Measurements from ENCODE around the gene TLDC2. TPM values are rescaled to one million over a fixed set of nuclear protein-coding genes. Genes with fewer than 3 reads are reported as not detected.
"Not testable (repeated sequence)": the region's sequence is repeated elsewhere in the genome, so short reads cannot be mapped to it uniquely, and the experiment has no call there.

TLDC2 gene
- total RNA-seq, 1 donor from 2014 or later = under 0.01 TPM

DNA sequence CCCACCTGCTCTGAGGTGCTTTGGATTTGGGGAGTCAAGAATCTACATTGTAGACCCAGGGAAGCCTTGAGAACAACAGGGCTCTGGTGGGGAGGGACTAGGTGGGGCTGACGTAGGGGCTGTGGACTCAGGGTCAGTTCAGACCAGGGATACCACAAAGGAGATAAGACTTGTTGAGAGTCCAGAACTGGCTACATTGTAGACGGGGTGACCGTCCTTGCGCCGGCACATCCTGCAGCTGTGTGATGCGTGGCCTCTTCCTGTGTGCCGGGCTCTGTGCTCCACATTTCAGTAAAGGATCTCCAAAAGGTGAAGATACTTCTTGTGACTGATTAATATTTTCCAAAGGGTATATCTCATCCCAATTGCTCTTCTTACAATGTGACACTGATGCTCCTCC is 9.8 kb upstream of the TLDC2 start:
- Histone ChIP-seq H3K9me3 (ENCODE audit: control insufficient read depth in 3 of 3, low read length in 3 of 3) (no peaks in the 10 kb centered on the region), H3K27me3 (ENCODE audit: control insufficient read depth in 3 of 3, insufficient read depth in 3 of 3, low read length in 3 of 3) (peaks cover 0 to 28% (median 16%) of the 10 kb centered on the region in 3 donors), H3K9ac (ENCODE audit: low read depth in 1 of 3, low read length in 3 of 3) (no peak overlapping the region), H3K36me3 (ENCODE audit: control insufficient read depth in 3 of 3, insufficient read depth in 3 of 3, low read length in 3 of 3) (no peaks in the 10 kb centered on the region), H3K4me3 (ENCODE audit: low read length in 3 of 3) (no peak overlapping the region), H3K4me1 (ENCODE audit: control insufficient read depth in 3 of 3, insufficient read depth in 3 of 3, low read length in 3 of 3) (peaks cover 10 to 14% (median 13%) of the 10 kb centered on the region in 3 donors), H3K27ac (ENCODE audit: low read depth, low read length) (no peak overlapping the region)

DNA sequence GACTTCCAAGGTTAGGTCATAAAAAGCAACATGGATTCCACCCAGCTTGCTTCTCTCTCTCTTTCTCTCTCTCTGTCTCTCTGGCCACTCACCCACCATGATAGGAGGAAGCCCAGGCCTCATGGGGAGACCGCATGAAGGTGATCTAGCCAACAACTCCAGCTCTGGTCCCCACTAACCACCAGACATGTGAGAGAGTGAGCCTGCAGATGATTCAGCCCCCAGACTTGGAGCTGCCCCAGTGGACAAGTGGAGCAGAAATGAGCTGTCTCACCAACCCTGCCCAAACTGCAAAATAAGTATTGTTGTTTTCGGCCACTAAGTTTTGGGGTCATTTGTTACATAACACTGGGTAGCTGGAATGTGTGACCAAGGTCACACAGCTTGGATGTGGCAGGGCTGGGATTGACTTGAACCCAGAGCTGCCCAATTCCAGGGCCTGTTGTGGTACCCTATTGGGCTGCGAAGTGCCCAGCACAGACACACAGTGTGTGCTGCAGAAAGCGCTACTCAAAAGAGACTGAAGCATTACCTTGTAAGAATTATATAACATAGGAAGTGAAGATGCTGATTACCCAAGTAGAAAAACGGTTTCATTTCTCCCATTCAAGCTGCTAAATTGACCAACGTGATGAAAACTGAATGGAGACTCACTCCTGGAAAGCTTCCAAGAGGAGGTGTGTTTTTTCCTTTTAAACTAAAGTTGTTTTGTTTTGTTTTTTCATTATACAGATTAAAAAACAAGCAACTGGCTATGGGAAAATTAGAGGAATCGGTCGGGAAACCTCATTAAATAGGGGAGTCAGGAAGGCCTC is 9.1 kb upstream of the TLDC2 start:
- Histone ChIP-seq H3K27ac (ENCODE audit: low read depth, low read length) (no peak overlapping the region), H3K9ac (ENCODE audit: low read depth in 1 of 3, low read length in 3 of 3) (no peak overlapping the region), H3K36me3 (ENCODE audit: control insufficient read depth in 3 of 3, insufficient read depth in 3 of 3, low read length in 3 of 3) (no peaks in the 10 kb centered on the region), H3K9me3 (ENCODE audit: control insufficient read depth in 3 of 3, low read length in 3 of 3) (no peaks in the 10 kb centered on the region), H3K4me3 (ENCODE audit: low read length in 3 of 3) (no peak overlapping the region), H3K27me3 (ENCODE audit: control insufficient read depth in 3 of 3, insufficient read depth in 3 of 3, low read length in 3 of 3) (peaks cover 0 to 24% (median 9%) of the 10 kb centered on the region in 3 donors), H3K4me1 (ENCODE audit: control insufficient read depth in 3 of 3, insufficient read depth in 3 of 3, low read length in 3 of 3) (peaks cover 2 to 7% (median 6%) of the 10 kb centered on the region in 3 donors)

DNA sequence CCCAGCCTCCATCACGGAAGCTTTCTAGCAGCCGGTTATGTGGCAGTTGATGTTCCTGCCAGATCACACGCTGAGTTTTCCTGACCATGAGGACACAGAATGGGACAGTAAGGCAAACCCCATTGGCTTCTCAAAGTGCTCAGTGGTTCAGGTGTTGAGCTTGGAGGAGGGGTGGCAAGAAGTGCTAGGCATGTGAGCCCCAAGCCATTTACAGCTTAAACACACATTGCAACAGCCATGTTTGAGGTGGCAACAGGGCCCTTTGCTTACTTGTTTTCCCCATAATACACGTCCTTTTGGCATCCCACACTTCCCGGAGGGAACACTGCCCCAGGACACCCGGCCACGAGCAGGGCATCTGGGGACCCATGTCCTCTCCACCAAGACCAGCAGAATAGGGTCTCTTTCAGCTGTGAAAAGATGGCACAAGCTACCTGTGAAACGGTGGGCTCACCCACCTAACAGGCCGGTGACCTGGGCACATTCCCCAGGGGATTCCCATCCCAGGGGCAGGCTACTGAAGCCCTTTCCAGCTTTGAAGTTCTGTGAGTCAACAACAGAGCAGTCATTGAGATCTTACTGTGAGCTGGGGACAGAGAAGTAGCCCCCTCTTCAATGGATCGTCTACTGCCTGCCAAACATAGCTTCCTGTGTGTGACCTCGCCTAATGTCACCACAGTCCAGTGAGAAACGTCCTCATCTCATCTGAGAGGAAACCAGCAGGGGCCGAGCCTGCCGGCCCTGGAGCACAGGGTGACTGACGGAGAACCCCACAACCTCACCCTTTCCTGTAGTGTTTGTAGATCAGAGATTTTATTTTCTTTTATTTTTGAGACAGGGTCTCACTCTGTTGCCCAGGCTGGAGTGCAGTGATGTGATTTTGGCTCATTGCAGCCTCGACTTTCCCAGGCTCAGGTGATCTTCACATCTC is 4.0 kb upstream of the TLDC2 start:
- Histone ChIP-seq H3K27me3 (ENCODE audit: control insufficient read depth in 3 of 3, insufficient read depth in 3 of 3, low read length in 3 of 3) (peaks cover 0 to 9% (median 3%) of the 10 kb centered on the region in 3 donors), H3K27ac (ENCODE audit: low read depth, low read length) (no peak overlapping the region), H3K4me1 (ENCODE audit: control insufficient read depth in 3 of 3, insufficient read depth in 3 of 3, low read length in 3 of 3) (no peaks in the 10 kb centered on the region), H3K9me3 (ENCODE audit: control insufficient read depth in 3 of 3, low read length in 3 of 3) (no peaks in the 10 kb centered on the region), H3K4me3 (ENCODE audit: low read length in 3 of 3) (no peak overlapping the region), H3K36me3 (ENCODE audit: control insufficient read depth in 3 of 3, insufficient read depth in 3 of 3, low read length in 3 of 3) (no peaks in the 10 kb centered on the region), H3K9ac (ENCODE audit: low read depth in 1 of 3, low read length in 3 of 3) (no peak overlapping the region)

DNA sequence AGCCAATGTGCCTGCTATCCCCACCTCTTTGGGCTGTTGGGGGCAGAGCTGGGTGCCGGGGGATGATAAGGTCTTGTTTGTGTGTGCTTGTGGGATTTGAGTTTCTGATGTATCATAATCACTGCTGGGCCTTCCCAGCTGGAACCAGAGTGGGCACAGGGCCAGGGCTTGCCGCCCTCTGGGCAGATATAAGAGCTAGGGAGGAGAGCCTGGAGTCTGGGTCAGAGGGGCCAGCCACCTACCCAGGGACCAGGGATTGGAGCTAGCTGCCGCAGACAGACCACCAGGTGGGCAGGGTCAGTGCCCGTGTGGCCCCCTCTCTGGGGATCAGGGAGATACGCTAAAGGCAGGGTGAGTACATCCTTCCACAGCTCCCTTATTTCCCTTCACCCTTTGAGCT is 3.1 kb upstream of the TLDC2 start:
- peak overlapping the region in 1 of 3 donors; percentile 16 for H3K9ac ChIP-seq (ENCODE audit: low read depth in 1 of 3, low read length in 3 of 3)
- no peak overlapping the region for H3K4me3 ChIP-seq (ENCODE audit: low read length in 3 of 3)
- no peaks in the 10 kb centered on the region for H3K4me1 ChIP-seq (ENCODE audit: control insufficient read depth in 3 of 3, insufficient read depth in 3 of 3, low read length in 3 of 3)
- peaks cover 2 to 9% (median 3%) of the 10 kb centered on the region in 3 donors for H3K27me3 ChIP-seq (ENCODE audit: control insufficient read depth in 3 of 3, insufficient read depth in 3 of 3, low read length in 3 of 3)
- no peaks in the 10 kb centered on the region for H3K36me3 ChIP-seq (ENCODE audit: control insufficient read depth in 3 of 3, insufficient read depth in 3 of 3, low read length in 3 of 3)
- H3K27ac ChIP-seq (ENCODE audit: low read depth, low read length) = no peak overlapping the region
- no peaks in the 10 kb centered on the region for H3K9me3 ChIP-seq (ENCODE audit: control insufficient read depth in 3 of 3, low read length in 3 of 3)

DNA sequence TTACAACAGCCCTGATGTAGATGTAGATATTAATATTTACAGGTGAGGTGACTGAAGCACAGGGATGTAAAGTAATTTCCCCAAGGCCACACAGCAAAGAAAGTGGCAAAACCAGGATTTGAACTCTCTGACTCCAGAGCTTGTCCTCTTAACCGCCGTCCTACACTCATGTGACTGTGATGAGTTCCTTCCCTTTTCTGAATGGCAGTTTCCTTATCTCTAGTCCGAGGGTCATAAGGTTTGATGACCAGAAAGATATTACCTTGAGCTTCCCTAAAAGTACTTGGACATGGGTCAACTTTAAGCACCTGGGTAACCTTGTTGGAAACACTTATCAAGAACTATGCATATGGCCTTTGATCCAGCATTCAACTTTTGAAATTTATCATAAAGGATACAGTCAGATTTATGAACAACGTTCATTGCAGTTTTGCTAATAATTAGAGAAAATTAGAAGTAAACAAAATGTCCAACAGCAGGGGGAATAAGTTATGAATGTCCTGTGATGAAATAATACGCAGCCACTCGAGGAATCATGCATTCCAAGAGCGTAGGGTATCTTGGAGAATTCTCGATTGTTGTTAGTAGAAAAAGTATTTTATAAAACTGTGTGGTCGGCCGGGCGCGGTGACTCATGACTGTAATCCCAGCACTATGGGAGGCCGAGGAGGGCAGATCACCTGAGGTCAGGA is 2.3 kb upstream of the TLDC2 start:
- Histone ChIP-seq H3K9ac (ENCODE audit: low read depth in 1 of 3, low read length in 3 of 3) (no peak overlapping the region), H3K36me3 (ENCODE audit: control insufficient read depth in 3 of 3, insufficient read depth in 3 of 3, low read length in 3 of 3) (no peaks in the 10 kb centered on the region)

GRCh38 chr20:36875093-36875492 is 845 bp upstream of the TLDC2 start:
- not testable (repeated sequence) for H3K4me1 ChIP-seq (ENCODE audit: control insufficient read depth in 3 of 3, insufficient read depth in 3 of 3, low read length in 3 of 3); H3K27me3 ChIP-seq (ENCODE audit: control insufficient read depth in 3 of 3, insufficient read depth in 3 of 3, low read length in 3 of 3); H3K9ac ChIP-seq (ENCODE audit: low read depth in 1 of 3, low read length in 3 of 3); H3K36me3 ChIP-seq (ENCODE audit: control insufficient read depth in 3 of 3, insufficient read depth in 3 of 3, low read length in 3 of 3); H3K4me3 ChIP-seq (ENCODE audit: low read length in 3 of 3); H3K27ac ChIP-seq (ENCODE audit: low read depth, low read length); H3K9me3 ChIP-seq (ENCODE audit: control insufficient read depth in 3 of 3, low read length in 3 of 3)

More for the DNA sequence above, 2.3 kb upstream of the TLDC2 start:
- Histone ChIP-seq H3K9me3 (ENCODE audit: control insufficient read depth in 3 of 3, low read length in 3 of 3) (no peaks in the 10 kb centered on the region), H3K27me3 (ENCODE audit: control insufficient read depth in 3 of 3, insufficient read depth in 3 of 3, low read length in 3 of 3) (peaks cover 2 to 9% (median 3%) of the 10 kb centered on the region in 3 donors), H3K4me1 (ENCODE audit: control insufficient read depth in 3 of 3, insufficient read depth in 3 of 3, low read length in 3 of 3) (no peaks in the 10 kb centered on the region), H3K4me3 (ENCODE audit: low read length in 3 of 3) (no peak overlapping the region), H3K27ac (ENCODE audit: low read depth, low read length) (no peak overlapping the region)

GRCh38 chr20:36876473-36876833 is 515 bp downstream of the TLDC2 start:
- no peak overlapping the region for H3K4me3 ChIP-seq (ENCODE audit: low read length in 3 of 3)
- no peaks in the 10 kb centered on the region for H3K36me3 ChIP-seq (ENCODE audit: control insufficient read depth in 3 of 3, insufficient read depth in 3 of 3, low read length in 3 of 3)
- H3K9me3 ChIP-seq (ENCODE audit: control insufficient read depth in 3 of 3, low read length in 3 of 3) = no peaks in the 10 kb centered on the region
- H3K4me1 ChIP-seq (ENCODE audit: control insufficient read depth in 3 of 3, insufficient read depth in 3 of 3, low read length in 3 of 3) = no peaks in the 10 kb centered on the region
- H3K27me3 ChIP-seq (ENCODE audit: control insufficient read depth in 3 of 3, insufficient read depth in 3 of 3, low read length in 3 of 3) = peaks cover 3 to 9% (median 5%) of the 10 kb centered on the region in 3 donors
- H3K9ac ChIP-seq (ENCODE audit: low read depth in 1 of 3, low read length in 3 of 3) = no peak overlapping the region
- no peak overlapping the region for H3K27ac ChIP-seq (ENCODE audit: low read depth, low read length)

DNA sequence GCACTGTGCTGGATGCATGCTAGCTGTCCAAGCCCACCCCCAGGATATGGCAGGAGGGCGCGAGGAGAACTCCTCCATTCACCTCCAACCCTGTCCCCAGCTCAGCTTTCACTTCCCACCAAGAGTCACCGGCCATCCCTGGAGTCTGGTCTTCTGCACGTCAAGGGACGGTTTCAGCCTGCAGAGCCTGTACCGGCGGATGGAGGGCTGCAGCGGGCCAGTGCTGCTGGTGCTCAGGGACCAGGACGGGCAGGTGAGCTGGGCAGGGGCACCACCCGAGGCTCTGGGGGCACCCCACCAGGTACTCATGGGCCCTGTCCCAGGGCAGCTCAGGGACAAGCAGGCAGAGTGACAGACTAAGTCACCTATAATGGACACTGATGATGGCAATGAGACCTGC is 3.0 kb downstream of the TLDC2 start:
- no peaks in the 10 kb centered on the region for H3K4me1 ChIP-seq (ENCODE audit: control insufficient read depth in 3 of 3, insufficient read depth in 3 of 3, low read length in 3 of 3)
- H3K9me3 ChIP-seq (ENCODE audit: control insufficient read depth in 3 of 3, low read length in 3 of 3) = no peaks in the 10 kb centered on the region
- H3K36me3 ChIP-seq (ENCODE audit: control insufficient read depth in 3 of 3, insufficient read depth in 3 of 3, low read length in 3 of 3) = no peaks in the 10 kb centered on the region
- H3K9ac ChIP-seq (ENCODE audit: low read depth in 1 of 3, low read length in 3 of 3) = no peak overlapping the region
- H3K4me3 ChIP-seq (ENCODE audit: low read length in 3 of 3) = no peak overlapping the region
- H3K27me3 ChIP-seq (ENCODE audit: control insufficient read depth in 3 of 3, insufficient read depth in 3 of 3, low read length in 3 of 3) = peaks cover 0 to 5% (median 0%) of the 10 kb centered on the region in 3 donors
- H3K27ac ChIP-seq (ENCODE audit: low read depth, low read length) = no peak overlapping the region

DNA sequence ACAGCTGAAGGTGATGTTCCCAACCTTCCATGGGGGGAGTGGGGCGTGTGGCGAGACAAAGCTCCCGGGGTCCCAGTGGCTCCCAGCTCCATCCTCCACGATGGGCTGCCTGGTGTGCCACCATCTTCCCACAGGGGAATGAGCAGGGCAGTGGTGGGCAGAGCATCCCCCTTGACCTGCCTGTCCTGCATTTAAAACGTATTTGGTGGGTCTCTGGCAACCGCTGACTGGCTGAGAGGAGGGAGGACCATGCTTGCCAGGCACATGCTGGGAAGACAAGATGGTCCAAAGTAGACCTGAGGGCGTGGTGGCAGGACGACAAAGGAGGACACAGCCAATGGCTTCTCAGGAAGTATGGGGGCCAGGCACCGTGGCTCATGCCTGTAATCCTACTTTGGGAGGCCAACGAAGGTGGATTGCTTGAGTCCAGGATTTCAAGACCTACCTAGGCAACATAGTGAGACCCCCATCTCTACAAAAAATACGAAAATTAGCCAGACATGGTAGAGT is 4.9 kb downstream of the TLDC2 start:
- H3K36me3 ChIP-seq (ENCODE audit: control insufficient read depth in 3 of 3, insufficient read depth in 3 of 3, low read length in 3 of 3) = no peaks in the 10 kb centered on the region
- H3K4me1 ChIP-seq (ENCODE audit: control insufficient read depth in 3 of 3, insufficient read depth in 3 of 3, low read length in 3 of 3) = no peaks in the 10 kb centered on the region
- H3K9me3 ChIP-seq (ENCODE audit: control insufficient read depth in 3 of 3, low read length in 3 of 3) = no peaks in the 10 kb centered on the region
- H3K27ac ChIP-seq (ENCODE audit: low read depth, low read length) = no peak overlapping the region
- H3K4me3 ChIP-seq (ENCODE audit: low read length in 3 of 3) = no peak overlapping the region
- H3K27me3 ChIP-seq (ENCODE audit: control insufficient read depth in 3 of 3, insufficient read depth in 3 of 3, low read length in 3 of 3) = peaks cover 0 to 5% (median 0%) of the 10 kb centered on the region in 3 donors
- no peak overlapping the region for H3K9ac ChIP-seq (ENCODE audit: low read depth in 1 of 3, low read length in 3 of 3)
